ENCODE results near the gene TMEM163.

DNA sequence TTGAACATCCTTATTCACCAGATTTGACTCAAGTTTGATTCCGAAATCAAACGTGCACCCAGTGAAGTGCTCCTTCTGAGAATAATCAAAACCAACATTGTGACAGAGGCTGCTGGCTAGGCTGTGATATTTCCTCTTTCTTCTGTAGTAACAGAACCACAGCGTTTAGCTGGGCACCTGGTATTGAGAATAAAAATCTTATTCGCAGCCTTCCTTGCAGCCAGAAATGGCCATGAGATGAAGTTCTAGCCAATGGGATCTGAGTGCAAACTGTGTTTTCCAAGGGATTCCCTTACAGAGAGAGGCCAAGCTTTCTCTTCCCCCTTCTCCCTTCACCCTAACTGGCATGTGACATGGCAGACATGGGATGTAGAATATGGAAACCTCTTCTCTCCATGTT is 51.7 kb downstream of the TMEM163 start:
- TF ChIP-seq, protein P1, sequence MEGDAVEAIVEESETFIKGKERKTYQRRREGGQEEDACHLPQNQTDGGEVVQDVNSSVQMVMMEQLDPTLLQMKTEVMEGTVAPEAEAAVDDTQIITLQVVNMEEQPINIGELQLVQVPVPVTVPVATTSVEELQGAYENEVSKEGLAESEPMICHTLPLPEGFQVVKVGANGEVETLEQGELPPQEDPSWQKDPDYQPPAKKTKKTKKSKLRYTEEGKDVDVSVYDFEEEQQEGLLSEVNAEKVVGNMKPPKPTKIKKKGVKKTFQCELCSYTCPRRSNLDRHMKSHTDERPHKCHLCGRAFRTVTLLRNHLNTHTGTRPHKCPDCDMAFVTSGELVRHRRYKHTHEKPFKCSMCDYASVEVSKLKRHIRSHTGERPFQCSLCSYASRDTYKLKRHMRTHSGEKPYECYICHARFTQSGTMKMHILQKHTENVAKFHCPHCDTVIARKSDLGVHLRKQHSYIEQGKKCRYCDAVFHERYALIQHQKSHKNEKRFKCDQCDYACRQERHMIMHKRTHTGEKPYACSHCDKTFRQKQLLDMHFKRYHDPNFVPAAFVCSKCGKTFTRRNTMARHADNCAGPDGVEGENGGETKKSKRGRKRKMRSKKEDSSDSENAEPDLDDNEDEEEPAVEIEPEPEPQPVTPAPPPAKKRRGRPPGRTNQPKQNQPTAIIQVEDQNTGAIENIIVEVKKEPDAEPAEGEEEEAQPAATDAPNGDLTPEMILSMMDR (IDR thresholded peaks at IDR 0.05; ENCODE audit: low read depth, low read length, poor library complexity, severe bottlenecking), result no peak
- TF ChIP-seq EZH2phosphoT487 (IDR thresholded peaks at IDR 0.05; ENCODE audit: borderline replicate concordance, low read length), result no peak

Data from DOHH2 (cell line).